Neural crest cell (in vitro differentiated cells): ENCODE measurements around the gene TENM3. TPM values are rescaled to one million over a fixed set of nuclear protein-coding genes. Genes with fewer than 3 reads are reported as not detected.

Source experiments
- DNase-seq: peaks from one replicate; pipeline ENCODE4 v3.0.0; 2021; ENCODE audit warnings: low read depth, mixed read lengths, low spot score
- H3K27ac Mint-ChIP-seq: one replicate; pipeline ENCODE4 v1.8.0; 2021; ENCODE audit warnings: mild to moderate bottlenecking, mixed read lengths; ENCODE audit not compliant: unreplicated experiment
- H3K27me3 Mint-ChIP-seq: 2 replicates; pipeline ENCODE4 v1.8.0; 2021; ENCODE audit warnings: low read depth, mild to moderate bottlenecking, mixed read lengths
- H3K36me3 Mint-ChIP-seq: 2 replicates; pipeline ENCODE4 v1.8.0; 2021; ENCODE audit warnings: low read depth, mild to moderate bottlenecking, mixed read lengths
- H3K4me1 Mint-ChIP-seq: 2 replicates; pipeline ENCODE4 v1.8.0; 2021; ENCODE audit warnings: mixed read lengths
- H3K4me3 Mint-ChIP-seq: one replicate; pipeline ENCODE4 v1.8.0; 2021; ENCODE audit warnings: mild to moderate bottlenecking, mixed read lengths
- H3K9me3 Mint-ChIP-seq: 2 replicates; pipeline ENCODE4 v1.8.0; 2021; ENCODE audit warnings: mixed read lengths
- total RNA-seq: library from RNA; stranded (reverse); gene quantifications from 2 replicates; pipeline ENCODE4 v1.2.1, GENCODE V29; 2021
- TF ChIP-seq, protein P1 (sequence below): fragments of 200-600 bp; sonication (generic); conservative IDR thresholded peaks from 2 replicates; pipeline ENCODE4 v1.5.0; 2021; ENCODE audit warnings: antibody characterized with exemption, mild to moderate bottlenecking

The TENM3 gene
- total RNA-seq, 1 donor from 2014 or later: 43.9 TPM

DNA sequence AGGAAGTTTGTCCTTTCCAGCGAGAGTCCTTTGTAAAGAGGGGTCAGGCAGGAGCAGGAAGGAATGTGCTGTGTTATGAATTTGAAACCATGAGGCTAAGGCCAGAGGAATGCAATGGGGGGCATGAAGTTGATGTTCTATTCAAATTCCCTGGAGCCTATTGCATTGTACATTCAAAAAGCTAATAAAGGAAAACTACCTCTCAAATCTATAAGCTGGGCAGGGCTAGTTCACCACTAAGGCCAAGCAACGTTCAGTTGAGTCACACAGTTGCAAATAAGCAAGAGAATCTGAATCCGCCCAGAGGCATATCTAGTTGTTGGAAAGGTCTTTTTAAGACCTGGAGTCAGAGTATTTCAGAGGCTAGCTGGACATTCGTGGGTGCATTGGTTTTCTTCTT is 525.6 kb downstream of the TENM3 start:
- H3K9me3 Mint-ChIP-seq: no peaks in the 10 kb centered on the region
- TF ChIP-seq, protein P1, sequence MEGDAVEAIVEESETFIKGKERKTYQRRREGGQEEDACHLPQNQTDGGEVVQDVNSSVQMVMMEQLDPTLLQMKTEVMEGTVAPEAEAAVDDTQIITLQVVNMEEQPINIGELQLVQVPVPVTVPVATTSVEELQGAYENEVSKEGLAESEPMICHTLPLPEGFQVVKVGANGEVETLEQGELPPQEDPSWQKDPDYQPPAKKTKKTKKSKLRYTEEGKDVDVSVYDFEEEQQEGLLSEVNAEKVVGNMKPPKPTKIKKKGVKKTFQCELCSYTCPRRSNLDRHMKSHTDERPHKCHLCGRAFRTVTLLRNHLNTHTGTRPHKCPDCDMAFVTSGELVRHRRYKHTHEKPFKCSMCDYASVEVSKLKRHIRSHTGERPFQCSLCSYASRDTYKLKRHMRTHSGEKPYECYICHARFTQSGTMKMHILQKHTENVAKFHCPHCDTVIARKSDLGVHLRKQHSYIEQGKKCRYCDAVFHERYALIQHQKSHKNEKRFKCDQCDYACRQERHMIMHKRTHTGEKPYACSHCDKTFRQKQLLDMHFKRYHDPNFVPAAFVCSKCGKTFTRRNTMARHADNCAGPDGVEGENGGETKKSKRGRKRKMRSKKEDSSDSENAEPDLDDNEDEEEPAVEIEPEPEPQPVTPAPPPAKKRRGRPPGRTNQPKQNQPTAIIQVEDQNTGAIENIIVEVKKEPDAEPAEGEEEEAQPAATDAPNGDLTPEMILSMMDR: no peak
- H3K4me1 Mint-ChIP-seq: peaks cover 38% of the 10 kb centered on the region
- H3K27ac Mint-ChIP-seq: peak overlapping the region; percentile 60
- no peaks in the 10 kb centered on the region for H3K36me3 Mint-ChIP-seq
- no peaks in the 10 kb centered on the region for H3K27me3 Mint-ChIP-seq
- DNase-seq: no peak
- no peak overlapping the region for H3K4me3 Mint-ChIP-seq

DNA sequence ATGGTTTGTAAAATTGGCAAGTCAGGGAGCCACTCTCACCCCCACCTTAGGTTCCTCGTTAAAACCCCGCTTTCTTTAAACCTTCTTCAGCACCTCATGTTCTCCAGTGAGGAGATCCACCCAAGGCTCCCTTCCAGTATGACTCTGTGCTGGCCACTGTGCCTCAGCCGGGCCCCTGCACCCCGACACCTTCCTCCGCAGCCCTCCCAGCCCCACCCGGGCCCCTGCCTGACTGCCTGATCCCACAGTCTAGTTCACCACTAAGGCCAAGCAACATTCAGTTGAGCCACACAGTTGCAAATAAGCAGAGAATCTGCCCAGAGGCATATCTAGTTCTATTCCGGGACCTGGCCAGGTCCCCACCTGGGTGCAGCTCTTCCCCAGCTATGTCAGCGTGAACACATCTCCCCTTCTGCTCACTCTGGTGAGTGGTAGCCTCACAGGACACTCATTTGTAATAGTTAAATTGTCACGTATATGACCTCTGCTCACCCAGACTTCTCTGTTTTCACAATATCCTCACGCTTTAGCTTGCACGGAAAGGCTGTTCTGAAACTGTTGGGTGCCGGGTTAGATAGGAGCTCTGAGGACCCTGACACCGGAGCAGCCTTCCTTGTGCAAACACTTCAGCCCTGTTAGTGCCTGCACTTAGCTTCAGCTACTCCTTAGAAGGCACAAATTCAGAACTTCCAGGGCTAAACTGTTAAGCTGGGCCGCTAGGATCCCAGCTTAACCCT is 527.2 kb downstream of the TENM3 start:
- Mint-ChIP-seq H3K4me3 (no peak overlapping the region), H3K9me3 (no peaks in the 10 kb centered on the region), H3K27ac (no peak overlapping the region), H3K36me3 (peaks cover 5% of the 10 kb centered on the region), H3K27me3 (no peaks in the 10 kb centered on the region), H3K4me1 (peaks cover 30% of the 10 kb centered on the region)
- TF ChIP-seq, protein P1: no peak
- DNase-seq: no peak

DNA sequence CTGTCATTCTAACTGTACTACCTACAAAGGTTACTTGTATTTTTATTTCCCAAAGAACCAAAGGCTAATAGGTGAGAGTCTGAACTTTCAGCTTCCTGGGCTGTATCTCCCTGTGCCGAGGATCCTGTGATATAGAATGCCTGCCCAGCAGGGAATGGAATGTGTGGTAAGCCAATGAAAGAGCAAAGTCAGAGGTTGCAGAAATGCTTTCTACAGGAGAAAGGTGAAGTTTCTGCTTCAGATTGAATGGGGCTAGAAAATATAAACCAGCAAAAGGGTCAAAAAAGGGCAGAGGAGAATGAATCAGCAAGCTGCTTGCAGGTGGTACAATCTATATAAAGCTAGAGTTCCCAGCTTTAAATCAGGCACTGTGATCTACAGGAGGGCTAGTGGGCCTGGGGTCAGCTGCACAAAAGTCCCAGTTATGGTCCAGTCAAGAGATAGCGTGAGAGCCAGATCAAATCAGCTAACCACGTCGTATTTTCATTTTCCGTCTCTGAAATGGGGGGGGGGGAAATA is 527.9 kb downstream of the TENM3 start:
- no peak overlapping the region for H3K27ac Mint-ChIP-seq
- no peaks in the 10 kb centered on the region for H3K27me3 Mint-ChIP-seq
- no peak overlapping the region for H3K4me3 Mint-ChIP-seq
- H3K9me3 Mint-ChIP-seq: no peaks in the 10 kb centered on the region
- peaks cover 28% of the 10 kb centered on the region for H3K4me1 Mint-ChIP-seq
- H3K36me3 Mint-ChIP-seq: peaks cover 5% of the 10 kb centered on the region
- TF ChIP-seq, protein P1: no peak
- DNase-seq: no peak

DNA sequence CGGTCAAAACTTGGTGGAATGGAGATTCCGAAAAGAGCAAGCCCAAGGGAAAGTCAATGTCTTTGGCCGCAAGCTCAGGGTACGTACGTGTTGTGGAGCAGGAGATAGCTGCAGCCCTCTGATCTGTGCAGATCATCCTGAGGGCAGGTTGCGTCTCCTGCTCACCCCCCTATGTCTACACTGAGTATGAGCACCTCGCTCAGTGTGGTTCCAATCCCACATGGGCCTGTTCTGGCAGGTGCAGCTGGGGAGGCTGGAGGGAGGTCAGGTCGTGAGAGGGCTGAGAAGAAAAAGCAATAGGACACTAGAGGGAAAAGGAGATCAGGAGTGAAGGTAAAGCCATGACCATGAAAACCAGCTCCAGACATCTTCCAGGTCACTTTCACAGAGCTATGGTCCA is 531.9 kb downstream of the TENM3 start:
- peaks cover 11% of the 10 kb centered on the region for H3K4me1 Mint-ChIP-seq
- H3K36me3 Mint-ChIP-seq: peaks cover 13% of the 10 kb centered on the region
- TF ChIP-seq, protein P1: no peak
- H3K27ac Mint-ChIP-seq: no peak overlapping the region
- H3K4me3 Mint-ChIP-seq: no peak overlapping the region
- no peaks in the 10 kb centered on the region for H3K9me3 Mint-ChIP-seq
- DNase-seq: no peak
- no peaks in the 10 kb centered on the region for H3K27me3 Mint-ChIP-seq

DNA sequence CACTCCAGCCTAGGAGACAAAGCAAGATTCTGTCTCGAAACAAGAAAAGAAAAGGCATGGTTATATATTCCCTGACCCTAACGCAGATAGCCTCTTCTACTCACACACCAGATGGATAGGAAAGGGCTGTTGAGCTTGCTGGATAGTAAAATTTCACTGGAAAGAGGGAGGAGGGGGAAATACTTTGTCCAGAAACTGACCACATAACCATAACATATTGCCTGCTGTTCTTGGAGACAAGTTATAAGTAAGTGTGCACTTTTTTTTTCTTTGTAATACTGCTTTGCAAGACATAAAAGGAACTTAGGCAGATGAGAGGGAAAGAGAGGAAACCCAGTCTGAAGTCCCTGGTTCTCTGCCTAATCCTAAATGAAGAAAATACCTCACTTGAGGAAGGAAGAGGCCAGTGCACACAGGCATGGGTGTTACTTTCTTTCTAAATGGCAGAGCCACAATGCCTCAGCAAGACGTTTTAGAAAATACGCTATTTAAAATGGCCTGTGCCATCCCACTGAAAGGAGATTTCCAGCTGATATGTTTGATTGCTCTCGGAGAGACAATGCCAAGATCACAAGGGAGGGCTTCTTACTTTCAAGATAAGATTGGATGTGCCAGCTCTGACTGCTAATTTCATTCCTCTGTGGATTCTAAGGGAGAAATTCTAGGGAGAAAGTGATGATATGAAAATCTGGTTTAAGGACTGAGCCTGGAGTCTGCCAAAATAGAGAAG is 533.3 kb downstream of the TENM3 start:
- H3K27ac Mint-ChIP-seq: no peak overlapping the region
- H3K9me3 Mint-ChIP-seq: no peaks in the 10 kb centered on the region
- DNase-seq: no peak
- TF ChIP-seq, protein P1: no peak
- H3K4me3 Mint-ChIP-seq: no peak overlapping the region
- peaks cover 13% of the 10 kb centered on the region for H3K36me3 Mint-ChIP-seq
- H3K4me1 Mint-ChIP-seq: peaks cover 11% of the 10 kb centered on the region
- no peaks in the 10 kb centered on the region for H3K27me3 Mint-ChIP-seq
